G401.6 (cell line): ENCODE data around the gene HNRNPC.
A peak's percentile ranks its signal among the peaks of the same experiment; 100 is the strongest.
"Not testable (repeated sequence)": the region's sequence is repeated elsewhere in the genome, so short reads cannot be mapped to it uniquely, and the experiment has no call there.

ENCODE experiments used
- FAIRE-seq: peaks from 2 replicates; lab custom pipeline; 2012; peaks lifted over from hg19 to GRCh38; lab: Jason Lieb, UNC

HNRNPC gene

DNA sequence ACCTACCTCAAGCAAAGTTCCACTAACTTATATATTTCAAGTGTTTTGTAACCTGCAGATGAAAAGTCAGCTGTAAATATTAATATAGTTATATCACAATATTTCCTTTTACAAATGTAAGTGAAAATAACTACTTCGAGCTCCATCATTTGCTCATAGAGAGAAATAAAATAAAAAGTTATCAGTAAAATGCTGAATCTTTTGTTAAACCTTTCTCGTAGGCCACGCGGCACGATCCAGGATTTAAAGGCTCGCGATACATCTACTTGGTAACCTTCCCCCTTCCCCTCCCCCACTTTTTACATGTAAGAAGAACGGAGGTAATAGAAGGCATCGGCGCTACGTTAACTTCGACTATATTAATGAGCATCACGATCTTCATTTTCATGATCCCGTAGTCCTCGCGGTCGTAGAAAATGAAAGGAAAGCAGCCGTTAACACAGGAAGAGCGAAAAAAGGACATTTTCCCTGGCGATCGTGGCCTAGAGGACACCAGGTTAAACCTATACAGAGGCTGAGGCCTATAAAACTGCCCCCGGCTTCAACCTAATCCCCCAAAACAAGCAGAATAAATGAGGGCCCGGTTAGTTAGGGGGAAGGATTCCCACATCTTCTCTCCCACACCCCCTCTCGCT is 508 bp downstream of the HNRNPC start:
- FAIRE-seq, result no peak

DNA sequence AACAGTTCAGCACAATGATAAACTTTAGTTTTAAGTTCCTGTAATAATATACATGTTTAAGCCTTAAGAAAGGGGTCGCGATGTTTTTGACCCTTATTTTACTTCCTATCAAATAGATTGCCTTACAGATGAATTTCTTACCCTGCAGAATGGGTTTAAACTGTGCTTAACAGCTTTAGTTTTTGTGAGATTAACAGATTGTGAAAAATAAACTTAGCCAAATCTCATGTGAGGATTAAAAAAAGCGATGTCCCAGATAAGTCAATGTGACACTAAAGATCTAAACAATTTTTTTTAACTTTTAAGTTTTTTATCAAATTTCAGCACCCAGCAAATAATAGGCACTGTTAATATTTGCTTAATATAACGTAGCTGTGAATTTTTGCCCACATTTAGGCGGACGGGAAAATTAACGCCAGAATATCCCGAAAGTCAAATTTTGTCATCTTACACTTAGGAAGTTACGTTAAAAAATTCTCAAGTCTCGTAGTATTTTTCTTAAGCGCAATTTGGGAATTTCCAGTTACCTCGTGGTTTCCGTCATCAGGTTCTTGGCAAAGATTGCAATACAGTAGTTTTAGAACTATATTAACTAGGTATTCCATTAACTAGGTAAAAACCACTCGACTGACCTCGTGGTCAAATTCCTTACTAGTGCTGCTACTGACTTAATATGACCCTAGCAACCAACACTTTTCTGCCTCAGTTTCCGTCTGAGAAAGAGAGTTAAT is 1.2 kb downstream of the HNRNPC start:
- FAIRE-seq, result no peak

DNA sequence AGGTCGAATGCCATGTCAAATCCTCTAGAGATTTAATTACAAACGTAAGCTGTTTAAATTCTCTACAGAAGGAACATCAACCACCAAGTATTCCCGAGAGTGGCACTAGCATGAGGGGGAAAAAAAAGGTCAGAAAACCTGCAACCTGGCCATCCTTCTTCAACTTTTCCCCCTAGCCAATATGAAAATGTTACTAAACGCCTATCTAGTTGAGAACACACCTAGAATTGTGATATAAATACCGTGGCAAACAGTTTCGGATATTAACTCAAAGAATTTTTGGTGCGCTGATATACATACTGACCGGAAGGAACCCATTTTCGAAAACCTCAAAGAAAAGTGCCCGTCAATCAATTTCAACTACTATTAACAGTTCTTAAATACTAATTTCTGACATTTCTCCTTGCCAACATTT is 1.8 kb downstream of the HNRNPC start:
- no peak for FAIRE-seq

DNA sequence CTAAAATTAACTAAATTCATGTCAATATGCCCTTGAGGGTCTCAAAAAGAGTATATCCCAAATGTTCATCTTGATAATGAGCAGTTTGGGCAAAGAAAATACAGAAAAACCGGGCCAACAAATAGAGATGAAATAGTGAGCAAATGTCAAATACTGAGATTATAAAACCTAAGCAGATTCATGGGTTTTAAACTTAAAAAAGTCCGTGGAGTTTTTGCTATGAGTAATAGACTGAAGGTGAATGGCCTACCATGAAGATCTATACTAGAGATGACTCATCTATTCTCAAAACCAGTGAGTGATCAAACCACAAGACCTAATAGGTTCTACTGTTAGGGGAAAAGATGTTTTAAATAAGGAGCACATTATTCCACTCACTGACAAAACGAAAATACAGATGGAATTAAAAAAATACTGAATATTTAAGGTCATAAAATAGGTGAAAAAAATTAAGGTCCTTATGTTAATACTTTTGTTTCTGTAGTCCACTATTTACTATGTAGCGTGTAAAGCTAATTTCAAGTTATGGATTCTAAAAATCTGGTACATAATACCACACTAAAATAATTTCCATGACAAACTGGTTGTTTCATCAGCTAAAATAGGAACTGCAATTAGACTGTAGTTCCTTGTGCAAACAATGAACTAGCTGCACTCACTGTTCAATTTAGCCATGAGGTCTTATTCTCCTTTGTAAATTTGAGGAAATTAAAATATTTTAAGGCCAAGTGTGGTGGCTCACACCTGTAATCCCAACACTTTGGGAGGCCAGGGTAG is 5.0 kb downstream of the HNRNPC start:
- FAIRE-seq, result no peak

DNA sequence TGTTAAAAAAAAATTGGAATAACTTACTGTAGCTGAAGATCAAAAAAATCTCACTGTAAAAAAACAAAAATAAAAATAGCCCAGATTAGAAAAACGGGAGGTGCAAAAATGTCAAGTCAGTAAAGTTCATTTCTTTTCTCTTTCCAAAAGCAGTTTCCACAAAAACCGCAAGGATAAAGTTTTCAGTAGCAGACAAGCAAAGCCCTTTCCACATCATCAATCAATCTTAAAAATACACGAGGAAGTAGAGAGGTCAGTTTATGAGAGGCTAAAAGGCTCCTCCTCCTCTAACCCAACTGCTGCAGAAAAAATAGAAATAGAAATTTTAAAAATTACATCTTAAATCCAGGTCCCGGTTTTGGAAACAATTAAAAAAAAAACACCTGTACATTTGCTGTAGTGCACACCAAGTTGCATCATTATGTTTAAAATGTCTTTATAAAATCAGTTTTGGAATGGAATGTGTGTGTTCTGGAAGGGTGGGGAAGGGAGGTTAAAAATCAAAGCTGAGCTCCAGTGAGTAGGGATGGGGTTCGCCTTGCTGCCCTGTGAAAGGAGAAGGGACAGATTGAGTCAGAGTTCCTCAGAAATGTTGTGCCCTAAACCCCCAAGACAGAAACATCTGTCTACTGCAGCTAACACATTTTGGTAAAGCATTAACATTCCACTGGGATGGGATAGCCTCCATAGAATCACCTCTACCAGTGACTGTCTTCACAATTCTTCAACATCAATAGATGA is 5.8 kb downstream of the HNRNPC start:
- FAIRE-seq, result no peak

DNA sequence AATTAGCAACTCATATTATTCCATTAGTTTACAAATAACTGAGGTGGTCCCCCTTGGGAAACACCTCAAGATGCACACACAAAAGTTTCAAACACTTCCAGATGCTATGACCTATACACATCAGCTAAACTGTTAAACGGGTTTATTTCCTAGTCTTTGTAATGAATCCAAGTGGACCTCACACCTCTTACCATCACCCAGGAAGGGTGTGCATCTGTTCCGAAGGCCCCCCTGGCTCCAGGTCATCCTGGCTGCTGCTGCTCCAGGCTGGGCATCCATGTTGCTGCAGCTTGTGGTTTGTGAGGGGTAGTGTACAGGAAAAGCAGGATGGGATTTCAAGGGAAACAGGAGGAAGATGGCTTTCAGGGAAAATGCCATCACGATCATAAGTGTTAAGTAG is 6.8 kb downstream of the HNRNPC start:
- no peak for FAIRE-seq

DNA sequence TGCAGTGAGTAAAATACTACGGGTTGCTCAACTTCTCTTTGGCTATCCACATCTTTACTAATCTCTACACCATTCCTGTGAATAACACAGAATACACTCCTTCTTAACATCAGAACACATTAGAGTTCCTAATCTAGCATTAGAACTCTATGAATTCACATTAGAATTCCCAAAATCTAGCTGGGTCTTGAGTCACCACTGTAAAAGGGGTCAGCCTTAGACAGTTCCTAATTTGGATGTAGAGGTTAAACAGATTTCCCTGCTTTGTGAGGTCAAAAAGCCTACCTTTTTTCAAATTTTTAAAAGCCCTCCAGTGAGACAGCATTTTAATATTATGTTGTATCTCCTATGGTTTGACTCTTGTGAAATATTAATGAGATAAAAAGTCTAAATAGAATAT is 7.4 kb downstream of the HNRNPC start:
- FAIRE-seq, result no peak

DNA sequence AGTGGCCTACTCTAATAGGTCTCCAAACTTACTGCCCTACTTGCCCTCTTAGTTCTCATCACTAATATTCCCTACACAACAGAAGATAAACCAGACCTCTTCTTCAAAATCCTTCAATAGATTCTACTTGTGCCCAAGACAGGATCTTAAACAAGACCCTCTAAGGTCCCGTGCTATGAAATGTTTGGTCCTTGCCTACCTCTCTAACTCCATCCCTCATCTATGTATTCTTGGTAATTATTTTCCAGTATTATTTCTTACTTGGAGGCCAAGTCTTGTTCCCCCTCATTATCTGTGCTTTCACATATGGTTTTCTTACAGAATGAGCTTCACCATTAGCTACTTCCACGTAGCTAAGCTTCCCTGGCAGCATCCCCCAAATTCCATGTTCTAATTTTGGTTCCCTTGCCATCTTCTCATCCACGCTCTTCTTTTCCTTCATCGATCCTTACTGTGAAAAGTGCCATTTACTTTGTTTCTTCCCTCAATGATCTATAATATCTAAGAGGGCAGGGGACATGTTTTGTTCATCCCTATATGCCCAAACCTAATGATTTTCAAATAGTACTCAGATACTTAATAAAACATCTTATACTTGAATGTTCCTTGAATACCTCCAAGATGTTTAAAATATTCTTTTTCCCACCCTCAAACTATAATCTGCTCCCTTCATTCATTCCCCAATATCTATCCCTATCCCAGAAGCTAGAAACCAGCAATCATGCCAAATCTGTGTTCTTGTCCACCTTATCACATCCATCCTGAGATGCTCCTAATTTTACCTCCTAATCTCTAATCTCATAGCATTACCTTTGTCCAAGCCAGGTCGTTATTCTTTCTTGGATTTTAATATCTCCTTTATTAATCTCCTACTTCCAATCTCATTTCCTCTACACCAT is 10.1 kb downstream of the HNRNPC start:
- no peak for FAIRE-seq

DNA sequence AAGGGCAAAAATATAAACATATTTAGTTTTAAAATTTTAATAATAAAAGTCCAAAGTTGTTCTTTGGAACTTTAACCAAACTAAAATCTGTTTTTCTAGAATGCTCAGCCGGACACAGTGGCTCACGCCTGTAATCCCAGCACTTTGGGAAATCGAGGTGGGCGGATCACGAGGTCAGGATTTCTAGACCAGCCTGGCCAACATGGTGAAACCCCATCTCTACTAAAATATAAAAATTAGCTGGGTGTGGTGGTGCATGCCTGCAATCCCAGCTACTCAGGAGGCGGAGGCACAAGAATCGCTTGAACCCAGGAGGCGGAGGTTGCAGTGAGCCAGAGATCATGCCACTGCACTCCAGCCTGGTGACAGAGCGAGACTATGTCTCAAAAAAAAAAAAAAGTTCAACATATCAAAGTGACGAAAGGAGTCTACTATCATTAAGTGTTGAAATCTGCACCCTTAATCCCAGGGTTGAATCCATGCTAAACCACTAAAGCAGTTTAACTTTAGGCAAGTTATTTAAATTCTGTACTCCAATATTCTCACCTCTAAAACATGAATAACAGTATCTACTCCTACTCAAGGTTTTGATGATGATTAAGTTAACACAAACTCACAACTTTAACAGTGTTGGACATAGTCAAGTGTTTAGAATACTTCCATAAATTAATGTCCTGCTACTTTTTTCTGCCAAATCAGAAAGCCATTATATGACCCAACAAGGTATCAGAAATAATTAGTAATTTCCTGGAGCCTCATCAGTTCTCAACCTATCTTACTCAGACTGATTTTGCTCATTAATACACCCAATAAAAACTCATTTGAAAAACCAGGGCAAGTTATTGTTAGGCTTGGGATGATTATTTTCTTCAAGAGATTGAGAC is 11.0 kb downstream of the HNRNPC start:
- FAIRE-seq, result peak; percentile 23

DNA sequence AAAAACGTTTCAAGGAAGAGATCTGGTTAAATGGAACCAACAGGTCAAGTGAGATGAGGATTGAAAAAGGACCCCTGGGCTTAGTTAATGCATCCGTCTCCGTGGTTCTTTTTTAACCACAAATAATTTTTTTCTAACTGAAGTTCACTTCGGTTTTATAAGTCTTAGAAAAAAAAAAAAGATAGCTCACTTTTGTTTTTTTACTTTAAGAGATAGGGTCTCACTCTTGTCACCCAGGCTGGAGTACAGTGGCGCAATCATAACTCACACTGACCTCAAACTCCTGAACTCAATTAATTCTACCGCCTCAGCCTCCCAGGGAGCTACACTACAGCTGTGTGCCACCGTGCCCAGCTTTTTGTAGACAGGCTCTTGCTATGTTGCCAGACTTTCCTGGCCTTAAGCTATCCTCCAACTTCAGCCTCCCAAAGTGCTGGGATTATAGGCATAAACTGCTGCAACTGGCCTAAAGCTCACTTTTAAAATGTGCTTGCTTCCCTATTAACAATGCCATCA is 11.8 kb downstream of the HNRNPC start:
- no peak for FAIRE-seq

DNA sequence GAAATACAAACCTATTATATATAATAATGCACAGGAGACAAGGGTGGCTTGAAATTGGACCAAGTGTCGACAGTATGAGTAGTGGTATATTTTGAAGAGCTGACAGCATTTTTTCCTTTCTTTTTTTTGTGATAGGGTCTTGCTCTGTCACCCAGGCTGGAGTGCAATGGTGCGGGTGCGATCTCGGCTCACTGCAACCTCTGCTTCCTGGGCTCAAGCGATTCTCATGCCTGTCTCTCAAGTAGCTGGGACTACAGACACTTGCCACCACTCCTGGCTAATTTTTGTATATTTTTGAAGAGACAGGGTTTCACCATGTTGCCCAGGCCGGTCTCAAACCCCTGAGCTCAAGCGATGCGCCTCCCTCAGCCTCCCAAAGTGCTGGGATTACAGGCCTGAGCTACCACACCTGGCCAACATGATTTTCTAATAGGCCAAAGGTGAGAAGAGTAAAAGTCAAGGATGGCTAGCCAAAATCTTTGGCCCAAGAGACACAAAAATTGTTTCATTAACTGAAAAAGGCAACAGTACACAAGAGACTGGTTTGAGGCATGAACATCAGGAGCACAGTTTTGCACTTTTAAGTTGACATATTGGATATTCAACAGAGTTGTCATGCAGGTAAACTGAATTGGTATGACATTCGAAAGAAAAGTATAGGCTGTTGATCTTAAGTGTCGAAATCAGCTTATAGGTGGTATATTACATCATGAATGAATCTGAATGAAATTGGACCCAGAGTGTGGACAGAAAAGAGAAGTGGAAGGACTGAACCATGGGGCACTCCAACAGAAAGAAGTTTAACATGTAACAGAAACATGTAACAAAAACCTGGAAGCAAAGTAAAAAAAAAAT is 12.5 kb downstream of the HNRNPC start:
- no peak for FAIRE-seq

DNA sequence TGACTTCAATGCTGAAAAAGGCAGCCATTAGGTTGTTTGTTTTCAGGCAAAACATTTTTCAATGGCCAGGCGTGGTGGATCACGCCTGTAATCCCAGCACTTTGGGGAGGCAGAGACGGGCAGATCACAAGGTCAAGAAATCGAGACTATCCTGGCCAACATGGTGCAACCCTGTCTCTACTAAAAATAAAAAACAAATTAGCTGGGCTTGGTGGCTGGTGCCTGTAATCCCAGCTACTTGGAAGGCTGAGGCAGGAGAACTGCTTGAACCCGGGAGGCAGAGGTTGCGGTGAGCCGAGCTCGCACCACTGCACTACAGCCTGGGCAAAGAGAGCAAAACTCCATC is 13.2 kb downstream of the HNRNPC start:
- not testable (repeated sequence) for FAIRE-seq

DNA sequence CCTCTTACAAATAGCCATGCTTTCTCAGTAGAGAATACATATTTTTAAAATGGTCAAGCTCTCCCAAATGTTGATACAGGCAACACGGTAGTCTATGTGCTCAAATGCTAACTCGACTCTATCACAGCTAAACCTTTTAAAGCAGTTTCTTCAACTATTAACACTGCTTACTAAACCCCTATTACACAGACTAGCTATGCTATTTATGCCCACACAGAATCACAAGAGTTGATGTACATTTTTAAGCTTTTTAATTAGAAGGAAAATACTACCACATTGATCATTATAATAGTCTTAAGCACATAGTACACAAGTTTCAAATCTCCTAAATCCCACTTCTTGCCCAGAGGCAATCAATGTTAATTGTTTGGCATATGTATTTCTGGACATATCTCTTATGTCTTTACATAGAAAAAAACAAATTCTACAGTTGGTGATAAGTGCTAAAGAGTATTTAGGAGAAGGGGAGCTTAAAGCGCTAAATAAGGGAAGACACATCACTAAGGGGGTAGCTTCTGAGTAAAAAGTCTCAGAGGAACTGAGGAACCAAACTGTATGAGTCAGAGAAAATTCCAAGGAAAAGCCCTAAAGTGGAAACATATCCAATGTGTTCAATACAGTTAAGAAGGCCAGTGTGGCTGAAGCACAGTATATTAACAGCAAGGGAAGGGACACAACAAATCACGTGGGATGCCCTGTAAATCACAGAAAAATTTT is 13.7 kb downstream of the HNRNPC start:
- FAIRE-seq, result peak; percentile 25

DNA sequence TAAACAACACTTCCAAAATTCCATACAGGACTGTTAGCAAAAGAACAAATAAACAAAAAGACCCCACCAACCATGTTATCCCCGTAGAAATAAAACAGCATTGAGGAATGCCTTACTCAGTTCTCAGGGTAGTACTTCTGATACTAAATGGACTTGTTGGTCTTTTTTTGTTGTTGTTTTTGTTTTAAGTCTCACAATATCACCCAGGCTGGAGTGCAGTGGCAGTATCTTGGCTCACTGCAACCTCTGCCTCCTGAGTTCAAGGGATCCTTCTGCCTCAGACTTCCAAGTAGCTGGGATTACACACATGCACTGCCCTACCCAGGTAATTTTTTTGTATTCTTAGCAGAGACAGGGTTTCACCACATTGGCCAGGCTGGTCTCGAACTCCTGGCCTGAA is 17.1 kb downstream of the HNRNPC start:
- no peak for FAIRE-seq

DNA sequence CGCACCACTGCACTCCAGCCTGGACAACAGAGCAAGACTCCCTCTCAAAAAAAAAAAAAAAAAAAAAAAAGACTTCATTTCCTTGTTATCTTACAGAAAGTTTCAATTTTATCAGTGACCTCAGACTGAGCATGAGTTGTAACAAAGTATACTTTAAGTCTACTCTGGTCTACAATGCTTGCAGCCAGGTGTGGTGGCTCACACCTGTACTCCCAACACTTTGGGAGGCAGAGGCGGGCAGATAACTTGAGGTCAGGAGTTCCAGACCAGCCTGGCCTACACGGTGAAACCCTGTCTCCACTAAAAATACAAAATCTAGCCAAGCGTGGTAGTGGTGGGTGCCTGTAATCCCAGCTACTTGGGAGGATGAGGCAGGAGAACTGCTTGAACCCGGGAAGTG is 18.0 kb downstream of the HNRNPC start:
- no peak for FAIRE-seq

DNA sequence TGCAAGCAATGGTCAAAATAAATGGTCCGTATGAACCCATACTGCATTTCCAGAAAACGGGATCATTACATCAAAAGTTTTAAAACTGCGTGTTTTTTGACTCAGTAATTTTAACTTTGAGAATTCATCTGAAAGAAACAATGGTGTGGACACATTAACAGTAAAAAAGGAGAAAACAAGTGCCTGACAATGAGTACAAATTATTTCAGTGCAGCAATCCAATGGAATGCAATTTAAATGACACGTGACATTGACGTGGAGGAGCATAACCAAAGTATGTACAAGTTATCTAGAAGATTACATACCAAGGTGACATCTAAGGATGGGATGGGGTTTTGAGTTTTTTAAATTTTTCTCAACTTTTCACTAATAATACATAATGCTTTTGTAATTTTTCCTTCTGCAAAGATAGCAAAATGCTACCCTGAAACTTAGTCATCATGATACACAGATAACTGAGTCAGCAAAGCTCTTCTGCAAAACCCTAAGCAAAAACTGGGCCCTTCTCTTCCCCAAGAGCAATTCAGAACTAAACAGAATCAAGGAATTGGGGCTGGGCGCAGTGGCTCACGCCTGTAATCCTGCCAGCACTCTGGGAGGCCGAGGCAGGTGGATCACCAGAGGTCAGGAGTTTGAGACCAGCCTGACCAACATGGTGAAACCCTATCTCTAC is 20.4 kb downstream of the HNRNPC start:
- no peak for FAIRE-seq

DNA sequence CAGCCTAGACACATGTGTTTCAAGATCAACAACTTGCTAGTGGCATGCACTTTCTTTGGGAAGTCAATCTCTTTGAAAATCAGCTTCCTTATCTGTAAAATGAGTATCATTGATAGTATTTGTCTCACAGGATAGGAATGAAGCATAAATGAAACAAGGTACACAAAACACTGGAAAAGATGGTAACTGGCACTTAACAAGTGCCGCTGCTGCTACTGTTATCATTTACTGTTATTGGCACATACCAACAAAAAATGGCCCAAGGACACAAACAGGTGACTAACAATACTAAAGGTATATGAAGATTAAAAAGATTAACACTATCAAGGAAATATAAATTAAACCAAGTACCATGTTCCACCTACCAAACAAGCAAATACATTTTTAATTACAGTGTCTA is 20.9 kb downstream of the HNRNPC start:
- FAIRE-seq, result no peak

DNA sequence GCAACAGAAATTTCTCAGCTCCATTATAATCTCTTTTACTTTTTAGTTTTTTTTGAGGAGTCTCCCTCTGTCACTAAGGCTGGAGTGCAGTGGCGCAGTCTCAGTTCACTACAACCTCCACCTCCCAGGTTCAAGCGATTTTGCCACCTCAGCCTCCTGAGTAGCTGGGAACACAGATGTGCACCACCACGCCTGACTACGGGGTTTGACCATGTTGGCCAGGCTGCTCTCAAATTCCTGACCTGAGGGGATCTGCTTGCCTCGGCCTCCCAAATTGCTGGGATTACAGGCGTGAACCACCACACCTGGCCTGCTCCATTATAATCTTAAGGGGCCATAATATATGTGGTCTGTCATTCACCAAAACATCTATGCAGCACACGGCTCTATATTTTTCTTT is 23.4 kb downstream of the HNRNPC start:
- FAIRE-seq, result no peak
